GM12878 (cell line): Measurements from ENCODE around the gene ESYT2. TPM values are rescaled to one million over a fixed set of nuclear protein-coding genes. Genes with fewer than 3 reads are reported as not detected.

Source experiments
- ATAC-seq: fragments of 200-7000 bp; cut with Tn5 transposase; 3 replicates; pipeline ENCODE4 v1.9.1; 2020; ENCODE audit warnings: mild to moderate bottlenecking, moderate library complexity
- BruUV-seq: library from RNA; stranded (reverse); fragments of 400-500 nt; replicated peaks from 2 replicates; lab custom pipeline; 2021; lab: Mats Ljungman, UMichigan
- CTCF ChIA-PET: fragments of 300-600 bp; sonication (Branson Sonifier 250); formaldehyde crosslinking; extraction: SDS; loops from one replicate; lab custom pipeline; 2021; ENCODE audit warnings: inconsistent platforms; lab: Yijun Ruan, JAX
- POLR2A ChIA-PET: fragments of 350-600 bp; formaldehyde crosslinking; extraction: SDS; loops from one replicate; lab custom pipeline; 2021; ENCODE audit warnings: inconsistent platforms; lab: Charles Lee
- RAD21 ChIA-PET: fragments of 300-600 bp; sonication (Branson Sonifier 250); formaldehyde crosslinking; loops from one replicate; lab custom pipeline; 2023; ENCODE audit warnings: antibody characterized with exemption; ENCODE audit not compliant: unreplicated experiment; lab: Charles Lee
- SMC1A ChIA-PET: fragments of 300-600 bp; sonication (Branson Sonifier 250); formaldehyde crosslinking; loops from one replicate; lab custom pipeline; 2023; ENCODE audit not compliant: unreplicated experiment, uncharacterized antibody; lab: Charles Lee
- DNase-seq: peaks from one replicate; pipeline ENCODE4 v3.0.0-alpha.2; 2011; ENCODE audit warnings: low read depth, low spot score
- FAIRE-seq: peaks from 3 replicates; lab custom pipeline; 2011; peaks lifted over from hg19 to GRCh38; lab: Jason Lieb, UNC
- H2AFZ ChIP-seq: 2 replicates; pipeline ENCODE4 v1.6.0; 2011; ENCODE audit warnings: low read depth, low read length, control low read depth; ENCODE audit not compliant: control insufficient read depth
- H3K27ac ChIP-seq: 2 replicates; pipeline ENCODE4 v1.5.1; 2011; ENCODE audit warnings: control low read depth; ENCODE audit not compliant: control insufficient read depth, insufficient read depth
- H3K27me3 ChIP-seq, 2 experiments: replicated peaks in 1 of 2; 2 replicates each; pipeline versions ENCODE4 v1.6.0 to v1.6.1; 2011; ENCODE audit warnings: low read length in 1 of 2; ENCODE audit not compliant: control insufficient read depth in 2 of 2, insufficient read depth in 2 of 2
- H3K36me3 ChIP-seq, 2 experiments: 2 replicates each; pipeline ENCODE4 v1.5.1; 2011; ENCODE audit warnings: low read length in 1 of 2; ENCODE audit not compliant: control insufficient read depth in 2 of 2, insufficient read depth in 2 of 2
- H3K4me1 ChIP-seq: 2 replicates; pipeline ENCODE4 v1.6.1; 2011; ENCODE audit warnings: mild to moderate bottlenecking, low read length, moderate library complexity, mixed read lengths; ENCODE audit not compliant: control insufficient read depth, insufficient read depth
- H3K4me2 ChIP-seq: 2 replicates; pipeline ENCODE4 v1.6.0; 2011; ENCODE audit warnings: control low read depth; ENCODE audit not compliant: control insufficient read depth, insufficient read depth
- H3K4me3 ChIP-seq: fragments of 200-600 bp; sonication (generic); 2 replicates; pipeline ENCODE4 v1.5.1; 2016
- H3K79me2 ChIP-seq: 2 replicates; pipeline ENCODE4 v1.6.0; 2011; ENCODE audit warnings: low read length; ENCODE audit not compliant: control insufficient read depth, insufficient read depth
- H3K9ac ChIP-seq: 2 replicates; pipeline ENCODE4 v1.8.0; 2011; ENCODE audit warnings: low read length, control low read depth, mixed read lengths; ENCODE audit not compliant: control insufficient read depth, insufficient read depth
- H3K9me3 ChIP-seq: replicated peaks from 3 replicates; pipeline ENCODE4 v1.5.1; 2011; ENCODE audit warnings: mild to moderate bottlenecking, low read length; ENCODE audit not compliant: control insufficient read depth, insufficient read depth
- H4K20me1 ChIP-seq: 2 replicates; pipeline ENCODE4 v1.6.0; 2011; ENCODE audit not compliant: control insufficient read depth, insufficient read depth
- ATF7 ChIP-seq: fragments of 450-650 bp; IDR thresholded peaks from 2 replicates; pipeline ENCODE4 v1.6.1; 2016; ENCODE audit warnings: low read depth, mild to moderate bottlenecking
- CREB1 ChIP-seq: IDR thresholded peaks from 2 replicates; pipeline ENCODE4 v1.6.1; 2012; ENCODE audit warnings: low read depth, mild to moderate bottlenecking, inconsistent platforms
- CREM ChIP-seq: IDR thresholded peaks from 2 replicates; pipeline ENCODE4 v1.6.1; 2014; ENCODE audit warnings: antibody characterized with exemption, low read depth
- EED ChIP-seq: sonication (generic); IDR thresholded peaks from 2 replicates; pipeline ENCODE4 v1.6.1; 2016; ENCODE audit warnings: antibody characterized with exemption, low read depth
- IKZF1 ChIP-seq: fragments of 450-650 bp; conservative IDR thresholded peaks from 2 replicates; pipeline ENCODE4 v1.6.1; 2017; ENCODE audit warnings: antibody characterized with exemption, mild to moderate bottlenecking
- IKZF2 ChIP-seq, 2 experiments: fragments of 450-650 bp; IDR thresholded peaks; 2 replicates each; pipeline ENCODE4 v1.6.1; 2017; ENCODE audit warnings: mild to moderate bottlenecking in 2 of 2, moderate library complexity in 2 of 2
- KDM1A ChIP-seq: fragments of 200-600 bp; sonication (generic); IDR thresholded peaks from 2 replicates; pipeline ENCODE4 v1.6.1; 2016; ENCODE audit warnings: borderline replicate concordance
- NBN ChIP-seq: fragments of 450-650 bp; IDR thresholded peaks from 2 replicates; pipeline ENCODE4 v1.6.1; 2016
- RB1 ChIP-seq: fragments of 450-650 bp; formaldehyde crosslinking; IDR thresholded peaks from 2 replicates; pipeline ENCODE4 v1.6.1; 2017; ENCODE audit warnings: mild to moderate bottlenecking, borderline replicate concordance
- TAF1 ChIP-seq: IDR thresholded peaks from 2 replicates; pipeline ENCODE4 v1.6.1; 2011; ENCODE audit warnings: mild to moderate bottlenecking, low read depth, low read length, borderline replicate concordance
- YY1 ChIP-seq: IDR thresholded peaks from 2 replicates; pipeline ENCODE4 v1.6.1; 2011; ENCODE audit warnings: low read depth, mild to moderate bottlenecking, low read length
- WGBS: methylation state at CpG from one replicate; pipeline ENCODE4 v1.1.6; 2016; ENCODE audit warnings: low lambda C conversion rate; ENCODE audit not compliant: insufficient replicate concordance, insufficient coverage; ENCODE audit errors: missing lambda C conversion rate; 5-methylcytosine and 5-hydroxymethylcytosine counted together
- in situ Hi-C: fragments of 300-500 bp; cut with MboI; formaldehyde crosslinking; loops from 9 replicates; pipeline ENCODE4 v1.14.3; 2018; ENCODE audit warnings: mixed read lengths
- intact Hi-C: fragments of 100-400 bp; cut with micrococcal nuclease; formaldehyde crosslinking; loops from one replicate; pipeline ENCODE4 v1.14.2; 2022; ENCODE audit not compliant: unreplicated experiment
- polyA plus RNA-seq, 11 experiments: library from polyadenylated mRNA; depleted of rRNA in 4 of 11; unstranded in 6 of 11; stranded (reverse) in 5 of 11; fragments of >200 nt; fragmentation: Nextera tagmentation in 4 of 11; fragmentation: Illumina TruSeq in 1 of 11; extraction: Ambion mirVana in 4 of 11; extraction: Trizol in 1 of 11; gene quantifications; 1 replicate in 1 of 11; 2 replicates in 10 of 11; pipeline versions ENCODE4 v1.2.1 to v1.2.3, GENCODE V29; 2011 to 2016; ENCODE audit warnings: inconsistent platforms in 2 of 11, missing spikeins in 2 of 11, low read depth in 1 of 11
- total RNA-seq, 4 experiments: library from RNA; depleted of rRNA in 3 of 4; stranded (reverse); fragments of >200 nt in 3 of 4; fragmentation: Illumina TruSeq in 1 of 4; extraction: Trizol in 1 of 4; gene quantifications; 2 replicates each; pipeline versions ENCODE4 v1.2.1 to v1.2.3, GENCODE V29; 2013 to 2021
- TF ChIP-seq, protein P1 (sequence below): IDR thresholded peaks from 2 replicates; pipeline ENCODE4 v1.6.1; 2012; ENCODE audit warnings: low read length, inconsistent platforms
- TF ChIP-seq, protein P2 (sequence below): fragments of 450-650 bp; IDR thresholded peaks from 2 replicates; pipeline ENCODE4 v1.6.1; 2017; ENCODE audit warnings: low read depth, mild to moderate bottlenecking, moderate library complexity

ESYT2 gene
- total and polyA plus RNA-seq, 10 of the 15 experiments (the other 5 are each of a cell fraction or from before 2014, with no cell fraction given) = 1.9 to 44.6 (median 21.4) TPM

DNA sequence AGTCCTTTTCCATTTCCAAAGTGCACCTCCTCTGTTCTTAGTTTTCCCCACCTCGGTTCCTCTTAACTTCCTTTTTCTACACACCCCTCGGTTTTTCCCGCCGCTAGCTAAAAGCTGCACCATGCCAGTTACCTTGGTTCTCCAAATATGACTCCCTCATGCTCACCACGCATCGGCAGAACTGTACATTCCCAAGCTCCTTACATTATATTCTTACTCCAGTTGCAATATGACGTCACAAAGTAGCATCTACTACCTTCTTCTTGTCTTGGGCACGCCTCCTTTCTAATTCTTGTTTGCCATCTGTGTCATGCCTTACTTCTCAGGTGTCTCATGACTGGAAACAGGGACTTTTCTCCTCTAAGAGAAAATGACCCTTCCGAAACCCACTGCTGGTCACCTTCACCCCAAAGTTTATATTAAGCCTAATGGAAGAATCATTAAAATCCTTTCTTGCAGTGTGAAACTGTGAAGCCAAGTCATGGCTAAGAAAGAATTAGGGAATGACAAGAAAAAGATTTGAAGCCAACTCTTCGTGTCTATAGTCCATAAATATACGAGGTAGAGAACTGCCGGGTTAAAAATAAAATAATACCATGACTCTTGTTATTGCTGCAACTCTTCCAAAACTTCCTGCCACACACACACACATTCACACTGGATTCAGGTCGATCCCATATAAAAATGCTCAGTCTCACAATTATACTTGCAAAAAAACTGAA, 1.7 kb downstream of the ESYT2 start:
- ChIA-PET CTCF (interaction anchor here (1.0 to 4.0 kb wide), 5 partner anchors 12 to 77 kb away, joined by 3 to 12 read pairs (median 3); no protein-coding TSS in a partner anchor), POLR2A (interaction anchor here (0.7 to 1.3 kb wide), 6 partner anchors 9 to 97 kb away, joined by 3 to 5 read pairs (median 4); no protein-coding TSS in a partner anchor), SMC1A (interaction anchor here (1.0 to 1.4 kb wide), 3 partner anchors 8 to 93 kb away, joined by 3 to 4 read pairs (median 3); no protein-coding TSS in a partner anchor), RAD21 (interaction anchor here (1.0 to 5.2 kb wide), 4 partner anchors 8 to 149 kb away, joined by 3 to 27 read pairs (median 4); no protein-coding TSS in a partner anchor)
- DNase-seq (no peak), FAIRE-seq (peak; percentile 49), ATAC-seq (peak; percentile 4; the same call in 2 of the 3 replicates)
- Histone ChIP-seq H3K9me3 (no peaks in the 10 kb centered on the region), H4K20me1 (no peaks in the 10 kb centered on the region), H3K79me2 (peaks cover 45% of the 10 kb centered on the region), H3K27me3 (no peaks in the 10 kb centered on the region), H3K4me1 (peaks cover 21% of the 10 kb centered on the region), H3K36me3 (no peaks in the 10 kb centered on the region), H2AFZ (no peak overlapping the region), H3K27ac (peak overlapping the region; percentile 61), H3K4me3 (peak overlapping the region; percentile 80), H3K9ac (peak overlapping the region; percentile 77), H3K4me2 (peak overlapping the region; percentile 94)
- intact Hi-C loops = loop anchor here (2.0 kb wide), 2 partner anchors 29 to 123 kb away; partner anchors contain the start of genes DYNC2I1 and NCAPG2
- BruUV-seq = TSS peak; percentile 78
- in situ Hi-C loops = no loop called here
- TF ChIP-seq IKZF1 (peak; percentile 29; the same call in 1 of the 2 replicates), RB1 (peak; percentile 49; the same call in 1 of the 2 replicates), TAF1 (no peak), ATF7 (peak; percentile 98), KDM1A (no peak), CREB1 (peak; percentile 91), CREM (peak; percentile 91), EED (0 out of 2 replicates have a peak, but pooled peaks have one; percentile 25), IKZF2 (IDR thresholded peaks at IDR 0.05) (peak in 1 of 2 experiments; percentile 29; a peak in 1 of 4 replicates), NBN (peak; percentile 84), YY1 (no peak)
- TF ChIP-seq, protein P1, sequence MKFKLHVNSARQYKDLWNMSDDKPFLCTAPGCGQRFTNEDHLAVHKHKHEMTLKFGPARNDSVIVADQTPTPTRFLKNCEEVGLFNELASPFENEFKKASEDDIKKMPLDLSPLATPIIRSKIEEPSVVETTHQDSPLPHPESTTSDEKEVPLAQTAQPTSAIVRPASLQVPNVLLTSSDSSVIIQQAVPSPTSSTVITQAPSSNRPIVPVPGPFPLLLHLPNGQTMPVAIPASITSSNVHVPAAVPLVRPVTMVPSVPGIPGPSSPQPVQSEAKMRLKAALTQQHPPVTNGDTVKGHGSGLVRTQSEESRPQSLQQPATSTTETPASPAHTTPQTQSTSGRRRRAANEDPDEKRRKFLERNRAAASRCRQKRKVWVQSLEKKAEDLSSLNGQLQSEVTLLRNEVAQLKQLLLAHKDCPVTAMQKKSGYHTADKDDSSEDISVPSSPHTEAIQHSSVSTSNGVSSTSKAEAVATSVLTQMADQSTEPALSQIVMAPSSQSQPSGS = 0 out of 2 replicates have a peak, but pooled peaks have one; percentile 43
- TF ChIP-seq, protein P2, sequence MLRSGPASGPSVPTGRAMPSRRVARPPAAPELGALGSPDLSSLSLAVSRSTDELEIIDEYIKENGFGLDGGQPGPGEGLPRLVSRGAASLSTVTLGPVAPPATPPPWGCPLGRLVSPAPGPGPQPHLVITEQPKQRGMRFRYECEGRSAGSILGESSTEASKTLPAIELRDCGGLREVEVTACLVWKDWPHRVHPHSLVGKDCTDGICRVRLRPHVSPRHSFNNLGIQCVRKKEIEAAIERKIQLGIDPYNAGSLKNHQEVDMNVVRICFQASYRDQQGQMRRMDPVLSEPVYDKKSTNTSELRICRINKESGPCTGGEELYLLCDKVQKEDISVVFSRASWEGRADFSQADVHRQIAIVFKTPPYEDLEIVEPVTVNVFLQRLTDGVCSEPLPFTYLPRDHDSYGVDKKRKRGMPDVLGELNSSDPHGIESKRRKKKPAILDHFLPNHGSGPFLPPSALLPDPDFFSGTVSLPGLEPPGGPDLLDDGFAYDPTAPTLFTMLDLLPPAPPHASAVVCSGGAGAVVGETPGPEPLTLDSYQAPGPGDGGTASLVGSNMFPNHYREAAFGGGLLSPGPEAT = peak; percentile 50; the same call in 1 of the 2 replicates
- 9% methylated on average over 13 of the region's 13 CpGs for WGBS
